GM12892 (cell line): ENCODE data around the gene CNIH3.

Experiments used
- POLR2A ChIP-seq: IDR thresholded peaks from 2 replicates; pipeline ENCODE4 v1.6.1; 2011; ENCODE audit warnings: low read depth, low read length, control low read depth
- POLR2AphosphoS5 ChIP-seq: IDR thresholded peaks from 2 replicates; pipeline ENCODE4 v1.6.1; 2011; ENCODE audit warnings: low read depth, low read length, control low read depth
- TAF1 ChIP-seq: IDR thresholded peaks from 2 replicates; pipeline ENCODE4 v1.6.1; 2011; ENCODE audit warnings: low read depth, mild to moderate bottlenecking, control low read depth, low read length, borderline replicate concordance

GRCh38 chr1:224774378-224774777 lies 158.3 kb downstream of the CNIH3 start:
- TF ChIP-seq POLR2A = no peak
- no peak for TF ChIP-seq POLR2AphosphoS5
- no peak for TF ChIP-seq TAF1
